AG04449 (cell line): ENCODE data around the gene NSMF.
"Not testable (repeated sequence)": the region's sequence is repeated elsewhere in the genome, so short reads cannot be mapped to it uniquely, and the experiment has no call there.

ENCODE experiments used
- CTCF ChIA-PET: fragments of 350-600 bp; formaldehyde crosslinking; extraction: SDS; loops from one replicate; lab custom pipeline; 2021; ENCODE audit warnings: antibody characterized with exemption; lab: Yijun Ruan, JAX
- POLR2A ChIA-PET: fragments of 400-600, 350-600 bp; formaldehyde crosslinking; extraction: SDS; loops from one replicate; lab custom pipeline; 2020; ENCODE audit warnings: antibody characterized with exemption, inconsistent platforms; lab: Yijun Ruan, JAX
- DNase-seq: peaks from one replicate; pipeline ENCODE4 v3.0.0-alpha.2; 2010; ENCODE audit warnings: low read depth, low spot score
- H3K4me3 ChIP-seq: 2 replicates; pipeline ENCODE4 v1.5.1; 2011; ENCODE audit warnings: low read depth, mild to moderate bottlenecking, control low read depth, low read length
- TF ChIP-seq, protein P1 (sequence below): IDR thresholded peaks from one replicate; pipeline ENCODE4 v1.5.1; 2011; ENCODE audit warnings: mild to moderate bottlenecking, moderate library complexity, low read length, control low read depth, inconsistent platforms; ENCODE audit not compliant: insufficient read depth; ENCODE audit errors: missing control alignments

Gene NSMF

DNA sequence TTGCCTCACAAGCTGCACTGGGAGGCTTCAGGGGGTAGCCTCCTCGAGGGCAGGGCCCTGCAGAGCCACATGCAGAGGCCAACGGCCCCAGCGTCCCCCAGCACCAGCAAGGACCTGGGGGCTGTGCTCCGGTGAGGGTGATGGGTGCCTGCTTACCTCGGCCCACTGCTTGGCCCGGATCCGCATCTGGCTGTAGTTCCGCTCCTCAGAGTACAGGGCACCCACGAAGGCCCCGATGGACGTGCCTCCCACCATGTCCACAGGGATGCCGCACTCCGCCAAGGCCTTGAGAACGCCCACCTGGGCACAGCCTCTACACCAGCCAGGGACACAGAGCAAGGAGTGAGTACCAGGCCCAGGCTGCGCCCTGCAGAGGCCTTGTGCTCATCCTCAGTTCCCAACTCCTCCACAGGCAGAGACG lies 8.0 kb upstream of the NSMF start:
- TF ChIP-seq, protein P1, sequence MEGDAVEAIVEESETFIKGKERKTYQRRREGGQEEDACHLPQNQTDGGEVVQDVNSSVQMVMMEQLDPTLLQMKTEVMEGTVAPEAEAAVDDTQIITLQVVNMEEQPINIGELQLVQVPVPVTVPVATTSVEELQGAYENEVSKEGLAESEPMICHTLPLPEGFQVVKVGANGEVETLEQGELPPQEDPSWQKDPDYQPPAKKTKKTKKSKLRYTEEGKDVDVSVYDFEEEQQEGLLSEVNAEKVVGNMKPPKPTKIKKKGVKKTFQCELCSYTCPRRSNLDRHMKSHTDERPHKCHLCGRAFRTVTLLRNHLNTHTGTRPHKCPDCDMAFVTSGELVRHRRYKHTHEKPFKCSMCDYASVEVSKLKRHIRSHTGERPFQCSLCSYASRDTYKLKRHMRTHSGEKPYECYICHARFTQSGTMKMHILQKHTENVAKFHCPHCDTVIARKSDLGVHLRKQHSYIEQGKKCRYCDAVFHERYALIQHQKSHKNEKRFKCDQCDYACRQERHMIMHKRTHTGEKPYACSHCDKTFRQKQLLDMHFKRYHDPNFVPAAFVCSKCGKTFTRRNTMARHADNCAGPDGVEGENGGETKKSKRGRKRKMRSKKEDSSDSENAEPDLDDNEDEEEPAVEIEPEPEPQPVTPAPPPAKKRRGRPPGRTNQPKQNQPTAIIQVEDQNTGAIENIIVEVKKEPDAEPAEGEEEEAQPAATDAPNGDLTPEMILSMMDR = no peak
- no peak overlapping the region for H3K4me3 ChIP-seq
- POLR2A ChIA-PET = no interaction called here
- no peak for DNase-seq
- CTCF ChIA-PET = no interaction called here

- CTCF ChIA-PET, POLR2A ChIA-PET, DNase-seq, H3K4me3 ChIP-seq: not testable (repeated sequence)
Observed at GRCh38 chr9:137466389-137467085, 7.4 kb upstream of the NSMF start.

DNA sequence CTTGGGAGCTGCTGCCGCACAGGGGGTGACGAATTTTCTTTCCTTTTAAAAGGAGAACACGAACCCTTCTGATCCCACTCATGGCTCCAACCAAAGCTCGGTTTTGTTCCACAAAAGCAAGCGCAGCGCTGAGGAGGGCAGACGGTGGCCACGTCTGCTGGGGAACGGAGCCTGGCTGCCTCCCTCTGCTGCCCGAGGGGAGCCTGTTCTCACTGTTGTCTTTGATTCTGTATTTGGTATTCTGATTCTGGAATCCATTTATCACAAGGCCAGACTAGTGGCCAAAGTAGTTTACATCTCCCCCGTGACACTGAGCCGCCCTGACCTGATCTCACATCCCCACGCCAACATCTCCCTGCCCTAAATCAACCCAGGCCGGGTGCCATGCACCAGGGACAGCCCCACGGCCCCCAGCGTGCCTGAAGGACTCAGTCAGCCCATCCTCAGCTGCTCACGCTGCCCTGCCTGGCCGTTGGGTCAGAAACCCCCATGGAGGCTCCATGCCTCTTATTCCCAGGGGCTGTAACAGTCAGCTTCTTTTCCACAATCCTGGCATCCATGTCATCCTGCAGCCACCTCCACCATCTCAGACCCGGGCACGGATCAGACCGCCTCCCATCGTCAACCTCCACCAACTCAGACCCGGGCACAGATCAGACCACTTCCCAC lies 6.7 kb upstream of the NSMF start:
- ChIA-PET CTCF (no interaction called here), POLR2A (no interaction called here)
- TF ChIP-seq, protein P1 = no peak
- H3K4me3 ChIP-seq = no peak overlapping the region
- no peak for DNase-seq

DNA sequence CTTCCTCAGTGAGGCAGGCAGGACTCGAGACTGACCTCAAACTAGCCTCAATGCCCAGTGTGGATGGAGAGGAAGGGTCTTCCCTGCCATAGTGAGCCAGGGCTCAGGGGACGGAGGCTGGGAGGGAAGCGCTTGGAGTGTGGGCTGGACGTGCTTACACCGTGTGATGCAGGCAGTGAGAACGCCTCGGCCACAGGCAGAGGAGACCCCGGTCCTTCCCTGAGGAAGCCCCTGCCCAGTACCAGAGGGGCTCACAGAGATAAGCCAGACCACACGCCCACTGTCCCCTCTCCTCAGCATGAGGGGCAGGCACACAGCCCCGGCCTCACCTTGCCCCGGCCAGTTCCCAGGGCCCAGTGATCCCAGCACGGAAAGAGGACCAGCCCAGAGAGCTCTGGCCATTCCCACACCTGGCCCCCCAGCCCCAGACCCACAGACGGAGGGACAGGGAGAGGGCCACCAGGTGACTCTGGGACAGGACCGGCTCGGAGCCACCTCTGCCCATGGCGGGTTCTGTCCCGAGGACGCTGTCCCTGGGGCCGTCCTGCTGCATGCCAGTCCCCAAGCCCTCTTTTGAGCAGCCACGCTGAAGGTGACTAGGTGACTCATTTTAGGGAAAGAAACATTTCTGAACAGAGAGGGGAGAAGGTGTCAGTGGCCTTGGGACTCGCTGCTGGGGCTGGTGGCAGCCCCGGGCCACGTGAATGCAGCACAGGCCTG lies 6.0 kb upstream of the NSMF start:
- POLR2A ChIA-PET = no interaction called here
- TF ChIP-seq, protein P1 = no peak
- no peak for DNase-seq
- CTCF ChIA-PET = no interaction called here
- H3K4me3 ChIP-seq = no peak overlapping the region

GRCh38 chr9:137464291-137464999 lies 5.3 kb upstream of the NSMF start:
- ChIA-PET POLR2A (no interaction called here), CTCF (no interaction called here)
- no peak for DNase-seq
- TF ChIP-seq, protein P1 = no peak
- no peak overlapping the region for H3K4me3 ChIP-seq

DNA sequence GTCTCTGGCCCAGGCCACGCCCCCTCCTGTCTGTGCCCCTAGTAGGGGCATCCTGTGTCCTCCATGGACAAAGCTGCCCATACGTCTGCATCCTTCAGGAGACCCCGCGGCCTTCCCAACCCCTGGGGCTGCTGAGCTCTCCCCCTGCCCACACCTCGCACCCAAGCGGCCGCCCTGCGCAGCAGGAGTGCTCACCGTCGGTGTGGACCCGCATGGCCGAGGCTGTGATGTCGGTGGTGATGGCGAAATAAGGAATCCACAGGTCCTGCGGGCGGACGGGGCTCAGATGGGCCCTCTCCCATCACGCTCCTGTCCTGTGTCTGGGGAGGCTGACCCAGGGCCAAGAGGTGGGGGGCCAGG lies 4.8 kb upstream of the NSMF start:
- TF ChIP-seq, protein P1 = no peak
- H3K4me3 ChIP-seq = no peak overlapping the region
- ChIA-PET CTCF (no interaction called here), POLR2A (no interaction called here)
- no peak for DNase-seq
